ENCODE measurements around the gene MSGN1. TPM values are rescaled to one million over a fixed set of nuclear protein-coding genes. Genes with fewer than 3 reads are reported as not detected.
A peak's percentile ranks its signal among the peaks of the same experiment; 100 is the strongest.
"Not testable (repeated sequence)": the region's sequence is repeated elsewhere in the genome, so short reads cannot be mapped to it uniquely, and the experiment has no call there.

MSGN1 gene
- total RNA-seq, 1 experiment from 2014 or later, result 0.46 TPM

DNA sequence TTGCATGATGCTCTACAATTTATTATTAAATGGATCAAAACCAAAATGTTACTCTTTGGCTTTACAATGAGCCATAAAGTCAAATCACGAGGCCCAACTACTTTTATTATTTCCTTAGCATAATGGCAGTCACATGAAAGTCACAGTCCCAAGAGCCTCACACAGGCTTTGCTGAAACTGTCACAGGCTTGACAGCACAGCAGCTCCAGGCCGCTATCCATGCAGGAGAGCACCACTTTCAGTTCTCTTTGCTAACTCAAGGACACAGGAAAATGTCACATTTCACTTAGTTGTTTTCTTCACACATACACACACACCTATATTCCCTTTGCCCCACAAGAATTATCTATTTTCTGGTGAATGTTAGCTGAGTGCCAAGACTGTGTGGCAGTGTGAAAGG is 11.1 kb upstream of the MSGN1 start:
- no peak for DNase-seq (ENCODE audit: low read depth)

DNA sequence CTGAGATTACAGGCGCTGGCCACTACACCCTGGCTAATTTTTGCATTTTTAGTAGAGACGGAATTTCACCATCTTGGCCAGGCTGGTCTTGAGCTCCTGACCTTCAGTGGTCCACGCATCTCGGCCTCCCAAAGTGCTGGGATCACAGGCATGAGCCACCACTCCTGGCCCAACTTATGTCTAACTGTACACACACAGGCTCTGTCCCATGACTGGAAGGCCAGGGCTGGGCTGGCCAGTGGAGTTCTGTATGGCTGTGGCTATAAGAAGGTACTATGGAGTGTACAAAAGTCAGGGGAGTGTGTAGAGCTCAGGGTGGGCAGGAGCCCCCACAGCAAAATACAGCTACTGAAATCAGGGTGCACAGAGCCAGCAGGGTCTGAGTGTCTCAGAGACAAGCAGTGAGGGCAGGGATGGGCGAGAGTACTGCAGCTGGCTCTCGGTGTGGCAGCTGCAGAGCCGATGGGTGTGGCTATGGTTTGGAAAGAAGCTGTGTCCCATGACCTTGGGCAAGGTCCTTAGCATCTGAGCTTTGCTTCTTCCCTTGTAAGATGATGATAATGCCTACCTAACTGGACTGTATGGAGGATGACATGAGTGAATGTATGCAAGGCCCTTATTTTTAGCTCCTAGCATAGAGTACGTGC is 10.4 kb upstream of the MSGN1 start:
- peak; percentile 75 for DNase-seq (ENCODE audit: low read depth)

DNA sequence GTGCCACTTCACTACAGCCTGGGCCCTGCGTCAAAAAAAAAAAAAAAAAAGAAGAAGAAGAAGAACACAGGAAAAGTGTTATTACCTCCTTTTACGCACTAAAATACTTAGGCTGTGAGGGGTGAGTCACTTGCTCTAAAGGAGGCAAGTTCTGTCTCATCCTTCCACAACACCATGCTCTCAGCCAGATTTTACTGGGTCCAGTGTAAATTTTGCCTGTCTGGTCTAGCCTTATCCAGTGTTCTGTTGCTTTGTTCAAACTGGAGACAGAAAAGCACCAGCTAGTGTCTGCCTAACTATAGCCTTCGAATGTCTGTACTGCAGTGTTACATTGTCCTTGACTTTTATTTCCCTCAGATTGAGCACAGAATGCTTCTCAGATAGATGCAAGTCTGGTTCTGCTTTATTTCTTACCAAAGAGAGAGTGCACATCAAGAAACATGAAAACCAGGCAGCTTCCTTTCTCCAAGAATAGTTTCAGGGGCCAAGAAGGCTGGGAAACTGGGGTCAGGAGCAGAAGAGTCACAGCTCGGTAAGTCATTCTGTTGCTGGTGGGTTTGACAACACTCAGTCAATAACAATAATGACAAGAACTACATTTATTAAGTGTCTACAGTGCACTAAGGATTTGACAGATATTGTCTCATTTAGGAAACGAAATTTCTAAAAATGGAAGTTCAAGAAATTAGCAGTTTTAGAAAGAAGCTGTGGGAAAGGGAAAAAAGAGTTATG is 3.1 kb upstream of the MSGN1 start:
- peak; percentile 90 for DNase-seq (ENCODE audit: low read depth)

DNA sequence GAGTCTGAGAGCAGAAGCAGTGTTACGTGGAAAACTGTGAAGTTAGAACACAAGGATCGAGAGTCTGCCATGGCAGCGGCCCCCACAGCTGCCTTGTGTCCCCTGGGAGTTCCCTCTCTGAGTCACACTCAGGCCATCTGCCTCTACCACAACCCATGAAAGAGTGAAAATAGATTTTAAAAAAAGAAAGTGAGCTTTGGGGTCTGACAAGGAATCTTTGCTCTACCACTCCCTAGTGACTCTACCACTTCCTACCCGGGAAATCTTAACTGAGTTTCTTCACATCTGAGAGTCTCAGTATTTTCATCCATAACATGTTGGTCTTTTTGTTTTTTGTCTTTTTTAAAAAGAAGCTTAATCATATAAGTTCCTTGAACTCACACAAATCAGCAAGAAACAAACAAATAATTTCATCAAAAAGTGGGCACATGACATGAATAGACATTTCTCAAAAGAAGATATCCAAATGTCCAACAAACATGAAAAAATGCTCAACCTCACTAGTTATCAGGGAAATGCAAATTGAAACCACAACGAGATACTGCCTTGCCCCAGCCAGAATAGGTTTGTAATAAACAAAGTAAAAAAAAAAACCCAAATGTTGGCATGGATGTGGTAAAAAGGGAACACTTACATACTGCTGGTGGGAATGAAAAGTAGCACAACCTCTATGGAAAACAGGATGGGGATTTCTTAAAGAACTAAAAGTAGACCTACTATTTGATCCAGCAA is 2.4 kb upstream of the MSGN1 start:
- peak; percentile 96 for DNase-seq (ENCODE audit: low read depth)

DNA sequence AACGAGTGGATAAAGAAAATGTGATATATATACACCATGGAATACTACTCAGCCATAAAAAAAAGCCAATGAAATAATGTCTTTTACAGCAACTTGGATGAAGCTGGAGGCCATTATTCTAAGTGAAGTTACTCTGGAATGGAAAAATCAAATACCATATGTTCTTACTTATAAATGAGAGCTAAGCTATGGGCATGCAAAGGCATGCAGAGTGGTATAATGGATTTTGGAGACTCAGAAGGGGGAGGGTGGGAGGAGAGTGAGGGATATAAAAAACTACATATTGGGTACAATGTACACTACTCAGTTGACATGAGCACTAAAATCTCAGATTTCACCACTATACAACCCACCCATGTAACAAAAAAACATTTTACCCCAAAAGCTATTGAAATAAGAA is 1.7 kb upstream of the MSGN1 start:
- no peak for DNase-seq (ENCODE audit: low read depth)

DNA sequence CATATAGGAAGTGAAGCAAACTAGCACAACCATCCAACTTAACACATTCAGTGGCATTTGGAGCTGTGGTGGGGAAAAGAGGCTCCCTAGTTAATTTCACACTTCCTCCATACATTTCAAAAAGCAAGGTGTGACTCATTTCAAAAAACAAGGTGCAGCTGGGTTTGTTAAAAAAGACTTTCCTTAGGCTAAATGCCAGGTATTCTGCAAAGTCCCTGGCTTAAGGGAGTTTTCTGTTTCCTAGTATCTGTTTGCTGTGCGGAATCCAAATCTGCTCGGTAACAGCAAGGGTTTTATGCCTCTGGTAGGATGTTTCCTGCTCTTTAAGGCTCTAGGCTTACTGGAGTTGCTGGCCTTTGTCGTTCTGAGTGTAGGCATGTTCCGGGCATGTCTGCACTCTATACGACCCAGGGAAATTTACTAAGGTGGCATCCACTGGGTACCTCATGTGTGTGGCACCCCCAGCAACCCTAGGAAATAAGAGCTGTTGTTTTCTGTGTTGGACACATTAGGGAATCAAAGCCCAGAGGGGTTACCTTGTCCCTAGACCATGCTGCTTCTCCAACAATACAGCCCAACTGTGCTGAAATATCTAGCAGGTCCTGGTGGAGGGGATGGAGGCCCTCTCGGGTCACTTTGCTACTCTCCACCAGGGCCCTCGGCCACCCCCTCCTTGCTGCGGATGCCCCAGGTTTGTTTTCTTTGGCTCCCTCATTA is 634 bp upstream of the MSGN1 start:
- DNase-seq (ENCODE audit: low read depth), result no peak

DNA sequence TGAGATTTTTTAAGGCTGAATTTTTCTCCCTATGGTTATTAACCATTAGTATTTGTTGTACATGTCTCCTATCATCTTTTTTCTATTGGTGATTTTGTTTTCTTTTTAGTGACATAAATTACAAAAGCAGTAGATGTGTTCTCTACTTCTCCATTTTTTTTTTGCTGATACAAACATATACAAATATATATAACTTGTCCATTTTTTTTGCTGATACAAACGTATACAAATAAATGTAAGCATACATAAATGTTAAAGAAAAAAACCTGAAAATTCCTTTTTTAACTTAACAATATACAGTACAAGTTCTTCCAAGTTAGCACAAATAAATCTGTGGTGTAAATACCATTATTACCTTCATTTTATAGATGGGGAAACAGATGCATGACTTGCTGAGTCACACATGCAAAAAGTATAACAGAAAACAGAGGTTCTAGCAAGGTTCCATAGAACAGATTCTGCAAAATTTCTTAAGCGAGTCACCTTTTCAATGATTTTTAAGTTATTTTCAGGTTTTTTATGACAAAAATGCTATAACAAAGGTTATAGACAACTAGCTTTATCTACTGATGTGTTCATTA is 2.1 kb downstream of the MSGN1 start:
- no peak for DNase-seq (ENCODE audit: low read depth)

DNA sequence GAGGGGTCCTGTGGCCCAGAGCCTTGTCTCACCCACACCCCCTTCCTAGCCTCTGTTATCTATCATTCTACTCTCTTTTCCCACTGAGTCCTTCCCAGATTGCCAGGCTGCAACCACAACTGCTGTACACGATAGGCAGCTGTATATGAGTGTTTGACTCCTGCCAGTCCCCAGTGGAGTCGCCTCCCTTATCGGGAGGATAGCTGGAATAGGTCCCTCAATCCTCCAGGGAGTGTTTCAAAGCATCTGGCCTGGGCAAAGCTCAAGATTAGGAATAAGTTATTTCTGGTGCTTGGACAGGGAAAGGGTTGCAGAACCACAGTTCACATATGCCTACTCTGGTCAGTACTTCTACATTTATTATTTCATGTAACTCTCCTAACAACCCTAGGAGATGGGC is 4.8 kb downstream of the MSGN1 start:
- no peak for DNase-seq (ENCODE audit: low read depth)

DNA sequence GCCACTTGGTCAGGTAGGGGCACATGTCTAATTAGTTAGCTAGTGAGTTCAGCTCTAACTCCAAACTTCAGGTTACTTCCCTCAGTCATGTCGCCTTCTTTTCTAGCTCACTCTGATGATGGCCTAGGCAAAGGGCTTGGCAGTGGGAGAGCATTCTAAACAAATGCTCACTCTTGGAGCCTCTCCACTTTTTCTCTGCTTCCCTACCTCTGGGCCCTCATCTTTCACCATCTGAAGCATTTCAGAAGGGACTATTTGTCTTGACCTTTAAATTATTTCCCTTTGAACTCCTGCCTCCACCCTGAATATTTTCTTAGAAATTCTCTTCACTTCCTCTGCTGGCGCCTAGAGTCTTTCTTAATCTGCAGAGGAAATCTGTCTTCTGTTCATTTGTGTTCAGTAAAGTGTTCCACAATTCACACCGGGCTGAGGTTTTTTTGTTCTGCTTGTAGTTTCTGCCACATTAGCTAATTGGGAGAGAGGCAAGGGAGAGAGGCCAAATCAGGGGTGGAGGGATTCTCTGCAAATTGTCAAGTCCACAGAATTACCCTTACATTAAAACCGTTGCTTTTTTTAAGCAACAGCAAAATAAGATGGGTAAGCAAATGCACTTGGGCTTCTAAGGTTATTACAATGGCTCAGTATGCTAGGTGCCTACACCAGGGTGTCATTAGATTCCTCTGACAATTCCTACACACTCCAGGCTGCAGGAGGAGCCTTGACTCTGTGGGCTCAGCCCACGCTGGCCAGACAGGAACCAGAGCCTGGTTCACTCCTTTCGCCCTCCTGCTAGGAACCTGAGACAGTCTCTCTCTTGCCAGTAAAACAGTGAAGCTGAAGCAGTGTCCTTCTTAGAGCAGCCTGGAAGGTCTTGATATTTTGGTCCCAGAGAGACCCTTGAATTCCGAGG is 5.5 kb downstream of the MSGN1 start:
- no peak for DNase-seq (ENCODE audit: low read depth)

DNA sequence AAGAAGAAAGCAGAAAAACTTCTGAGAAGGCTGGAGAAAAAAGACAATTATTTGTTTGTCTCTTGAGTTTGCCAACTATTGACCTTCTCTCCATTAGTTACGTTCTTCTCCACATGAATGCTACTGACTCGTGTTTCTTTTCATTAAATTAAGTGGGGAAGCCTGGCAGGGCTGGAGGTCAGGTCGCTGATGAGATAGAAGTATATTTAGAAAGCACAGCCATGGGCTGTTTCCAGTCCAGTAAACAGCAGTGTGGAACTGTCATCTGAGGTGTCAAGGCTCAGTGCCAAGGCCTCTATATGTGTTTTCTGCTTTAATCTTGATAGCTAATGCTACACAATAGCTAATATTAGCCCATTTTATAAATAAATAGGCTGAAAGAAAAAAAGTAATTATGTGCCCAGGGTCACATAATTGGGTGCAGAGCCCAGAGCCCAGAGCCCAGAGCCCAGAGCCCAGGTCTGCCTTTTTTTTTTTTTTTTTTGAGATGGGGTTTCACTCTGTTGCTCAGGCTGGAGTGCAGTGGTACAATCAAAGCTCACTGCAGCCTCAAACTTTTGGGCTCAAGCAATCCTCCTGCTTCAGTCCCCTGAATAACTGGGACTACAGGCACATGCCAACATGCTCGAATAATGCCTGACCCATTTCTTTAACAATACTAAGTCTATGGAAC is 6.3 kb downstream of the MSGN1 start:
- no peak for DNase-seq (ENCODE audit: low read depth)

DNA sequence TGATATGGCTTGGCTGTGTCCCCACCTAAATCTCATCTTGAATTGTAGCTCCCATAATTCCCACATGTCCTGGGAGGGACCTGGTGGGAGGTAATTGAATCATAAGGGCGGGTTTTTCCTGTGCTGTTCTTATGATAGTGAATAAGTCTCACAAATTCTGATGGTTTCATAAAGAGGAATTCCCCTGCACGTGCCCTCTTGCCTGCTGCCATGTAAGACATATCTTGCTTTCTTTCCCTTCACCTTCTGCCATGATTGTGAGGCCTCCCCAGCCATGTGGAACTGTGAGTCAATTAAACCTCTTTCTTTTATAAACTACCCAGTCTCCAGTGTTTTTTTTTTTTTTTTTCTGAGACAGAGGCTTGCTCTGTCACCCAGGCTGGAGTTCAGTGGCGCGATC is 7.4 kb downstream of the MSGN1 start:
- not testable (repeated sequence) for DNase-seq (ENCODE audit: low read depth)

DNA sequence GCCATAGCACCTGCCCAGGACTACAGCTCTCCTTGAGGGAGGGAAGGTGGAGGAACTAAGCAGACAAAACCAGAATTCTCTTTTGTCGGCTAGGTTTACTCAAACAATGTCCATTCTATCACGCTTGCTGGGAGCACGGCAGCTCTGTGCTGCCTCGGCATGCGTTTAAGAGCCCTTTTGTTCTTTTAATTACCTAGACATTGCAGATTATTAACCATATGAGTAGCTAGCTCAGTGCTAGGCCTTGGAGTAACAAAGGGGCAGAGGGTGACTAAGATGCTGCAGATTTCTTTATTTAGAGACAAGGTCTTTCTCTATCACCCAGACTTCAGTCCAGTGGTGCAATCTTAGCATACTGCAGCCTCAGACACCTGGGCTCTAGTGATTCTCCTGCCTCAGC is 11.1 kb downstream of the MSGN1 start:
- no peak for DNase-seq (ENCODE audit: low read depth)

DNA sequence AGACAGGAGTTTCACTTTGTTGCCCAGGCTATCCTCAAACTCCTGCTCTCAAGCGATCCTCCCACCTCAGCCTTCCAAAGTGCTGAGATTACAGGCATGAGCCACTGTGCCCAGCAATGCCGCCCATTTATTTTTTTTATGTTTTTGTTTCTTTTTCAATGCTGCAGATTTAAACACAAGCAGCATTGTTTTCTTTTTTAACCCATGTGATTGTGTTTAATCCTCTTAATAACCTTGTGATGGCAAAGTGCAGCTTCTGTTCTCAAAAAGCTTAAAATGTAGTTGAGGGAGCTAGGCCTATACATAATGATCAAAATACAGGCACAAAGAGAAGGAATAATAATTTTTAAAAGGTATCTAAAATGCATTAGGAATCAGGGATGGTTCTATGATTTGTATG is 11.5 kb downstream of the MSGN1 start:
- no peak for DNase-seq (ENCODE audit: low read depth)

DNA sequence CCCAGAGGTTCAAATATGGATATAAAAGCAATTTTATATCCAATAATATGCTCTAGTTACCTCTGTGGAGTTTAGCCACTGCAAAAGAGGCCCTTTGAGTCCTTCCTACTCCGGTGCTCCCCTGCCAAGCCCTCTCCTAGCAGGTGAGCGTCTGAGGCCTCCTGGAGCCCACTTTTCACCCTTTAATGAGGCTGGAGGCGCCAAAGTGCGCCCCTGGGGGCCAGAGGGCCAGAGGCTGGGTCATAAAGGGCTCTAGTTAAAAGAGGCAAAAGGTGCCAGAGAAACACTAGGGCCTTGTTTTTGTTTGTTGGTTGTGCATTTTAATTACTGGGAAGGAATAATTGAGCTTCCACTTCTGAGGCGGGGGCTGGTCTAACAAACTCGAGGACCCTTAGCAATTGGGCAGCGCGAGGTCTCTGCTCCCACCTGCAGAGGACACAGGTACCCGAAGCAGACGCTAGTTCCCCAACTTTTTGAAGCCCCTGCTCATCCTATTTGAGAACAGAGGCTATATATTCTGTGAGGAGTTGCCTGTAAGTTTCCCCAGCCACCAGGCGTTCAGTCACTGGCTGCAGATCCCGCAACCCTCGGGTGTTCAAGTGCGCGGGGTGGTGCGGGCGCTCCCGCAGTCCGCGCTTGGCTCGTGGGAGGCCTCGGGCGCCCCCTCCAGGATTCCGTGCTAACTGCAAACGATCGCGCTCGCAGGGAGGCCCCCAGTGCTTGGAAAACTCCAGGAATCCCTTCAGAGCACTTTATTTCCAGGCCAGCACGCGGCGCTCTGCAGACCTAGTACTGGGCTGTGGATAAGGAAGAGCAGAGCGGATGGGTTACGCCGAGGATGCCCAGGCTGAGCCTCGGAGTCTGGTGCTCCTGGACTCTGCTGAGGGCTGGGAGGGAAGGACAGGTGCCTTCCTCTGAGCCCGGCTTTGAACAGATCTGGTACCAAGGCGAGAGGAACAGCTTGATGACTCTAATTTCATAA is 14.1 kb downstream of the MSGN1 start:
- DNase-seq (ENCODE audit: low read depth), result peak; percentile 72

DNA sequence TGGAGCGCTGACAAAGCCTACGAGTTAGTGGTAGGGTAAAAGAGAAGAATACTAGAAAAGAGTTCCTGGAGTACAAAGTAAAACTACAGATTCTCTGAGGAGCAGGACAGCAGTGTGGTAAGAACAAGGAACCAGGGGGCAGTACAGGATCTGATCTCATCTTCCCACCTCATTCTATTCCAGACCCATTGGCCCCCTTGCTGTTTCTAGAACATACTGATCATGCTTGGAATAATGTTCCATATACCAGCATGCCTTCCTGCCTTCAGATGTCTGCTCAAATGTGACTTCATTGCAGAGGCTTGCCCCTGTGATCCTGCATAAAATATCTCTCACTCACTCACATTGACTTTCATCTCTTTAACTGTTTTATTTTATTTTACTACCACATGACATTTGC is 19.3 kb downstream of the MSGN1 start:
- no peak for DNase-seq (ENCODE audit: low read depth)

DNA sequence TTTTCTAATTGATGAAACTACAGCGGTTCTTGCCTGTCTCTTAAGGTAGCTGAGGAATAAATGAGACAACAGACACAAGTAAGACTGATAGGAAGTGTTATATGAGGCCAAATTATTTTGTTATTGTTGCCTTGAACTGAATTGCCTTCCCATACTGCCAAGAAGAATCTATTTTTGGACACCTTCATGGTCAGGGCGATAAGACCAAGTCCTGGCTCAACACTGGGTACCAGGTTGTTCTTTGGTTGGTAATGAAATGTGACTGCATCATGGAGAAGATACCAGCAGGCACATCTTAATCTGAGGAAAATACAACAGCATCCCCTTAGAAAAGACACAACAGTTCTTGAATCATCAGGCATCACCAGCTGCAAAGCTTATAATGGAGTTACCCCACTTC is 23.7 kb downstream of the MSGN1 start:
- no peak for DNase-seq (ENCODE audit: low read depth)

DNA sequence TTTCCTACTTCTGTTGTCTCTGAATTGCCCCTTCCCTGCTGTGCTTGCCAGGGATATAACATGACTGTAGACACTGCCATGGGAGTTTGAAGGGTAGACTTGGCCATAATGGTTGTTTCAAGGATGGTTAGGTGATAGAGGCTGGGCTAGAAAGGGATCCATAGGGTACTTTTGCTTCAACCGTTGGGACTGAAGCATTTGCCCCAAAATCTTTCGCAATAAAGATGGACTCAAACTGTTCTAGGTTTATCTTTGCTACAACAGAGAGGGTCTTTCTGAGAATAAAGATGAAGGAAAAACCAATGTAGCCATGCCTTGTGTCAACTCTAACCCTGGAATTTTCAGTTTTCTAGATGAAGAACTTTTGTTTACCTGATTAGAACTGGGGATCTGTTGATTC is 27.2 kb downstream of the MSGN1 start:
- no peak for DNase-seq (ENCODE audit: low read depth)

DNA sequence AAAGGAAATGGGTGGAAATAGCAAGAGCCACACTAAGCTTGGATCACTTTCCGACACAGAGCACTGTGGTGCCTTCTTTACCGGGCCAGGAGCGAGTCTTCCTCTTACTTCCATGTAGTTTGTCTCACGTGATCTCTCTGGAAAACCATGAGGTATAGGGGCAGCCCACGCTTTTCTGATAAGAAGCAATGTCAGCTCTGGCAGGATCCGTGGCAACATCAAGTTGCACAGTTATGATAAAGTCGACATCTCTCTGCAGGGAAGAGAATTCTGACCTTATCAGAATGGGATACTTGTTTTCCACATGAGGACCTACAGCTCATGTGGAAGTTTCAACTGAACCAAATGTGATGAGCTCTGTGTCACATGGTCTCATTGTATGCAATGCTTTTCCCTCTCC is 29.5 kb downstream of the MSGN1 start:
- DNase-seq (ENCODE audit: low read depth), result no peak

DNA sequence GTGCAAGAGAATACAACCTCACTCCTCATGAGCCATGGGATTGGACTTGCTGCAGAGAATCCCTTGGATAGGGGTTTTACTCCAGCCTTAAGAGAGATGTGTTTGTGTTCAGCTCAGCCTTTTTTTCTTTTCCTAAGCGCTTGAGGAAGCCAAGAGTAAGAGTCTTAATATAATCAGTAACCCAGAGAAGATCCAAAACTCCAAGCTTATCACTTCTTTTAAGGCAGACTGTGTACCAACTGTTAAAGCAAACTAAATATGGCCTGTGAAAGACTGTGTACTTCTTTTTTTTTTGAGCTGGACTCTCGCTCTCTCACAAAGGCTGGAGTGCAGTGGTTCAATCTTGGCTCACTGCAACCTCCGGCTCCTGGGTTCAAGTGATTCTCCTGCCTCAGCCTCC is 30.4 kb downstream of the MSGN1 start:
- no peak for DNase-seq (ENCODE audit: low read depth)

Measured in LHCN-M2 (cell line).